IMR-90 (cell line): ENCODE measurements around the gene INTS3. TPM values are rescaled to one million over a fixed set of nuclear protein-coding genes. Genes with fewer than 3 reads are reported as not detected.

ENCODE experiments used
- ATAC-seq: fragments of 200-7000 bp; cut with Tn5 transposase; 2 replicates; pipeline ENCODE4 v1.9.1; 2020; ENCODE audit warnings: low read depth, mild to moderate bottlenecking, moderate library complexity
- BruUV-seq: library from RNA; stranded (reverse); fragments of 400-500 nt; replicated peaks from 2 replicates; lab custom pipeline; 2021; lab: Mats Ljungman, UMichigan
- CTCF ChIA-PET: fragments of 300-600 bp; formaldehyde crosslinking; extraction: SDS; loops from one replicate; lab custom pipeline; 2021; ENCODE audit warnings: antibody characterized with exemption; lab: Yijun Ruan, JAX
- POLR2A ChIA-PET: fragments of 300-600 bp; sonication (Branson Sonifier 250); formaldehyde crosslinking; loops from one replicate; lab custom pipeline; 2022; ENCODE audit warnings: antibody characterized with exemption; ENCODE audit not compliant: unreplicated experiment; lab: Charles Lee
- DNase-seq: peaks from one replicate; pipeline ENCODE4 v3.0.0; 2013
- H2AFZ ChIP-seq: replicated peaks from 2 replicates; pipeline ENCODE3; 2013; ENCODE audit warnings: low read length, mild to moderate bottlenecking; ENCODE audit not compliant: poor library complexity
- H2AK5ac ChIP-seq: 2 replicates; pipeline ENCODE4 v1.6.1; 2013; ENCODE audit warnings: low read depth, low read length, inconsistent platforms
- H2AK9ac ChIP-seq: replicated peaks from 2 replicates; pipeline ENCODE3; 2013; ENCODE audit warnings: mild to moderate bottlenecking, low read depth, low read length, moderate library complexity; ENCODE audit not compliant: poor library complexity
- H2BK120ac ChIP-seq: 2 replicates; pipeline ENCODE4 v1.6.1; 2013; ENCODE audit warnings: low read depth, low read length, inconsistent platforms
- H2BK15ac ChIP-seq: 3 replicates; pipeline ENCODE4 v1.6.1; 2013; ENCODE audit warnings: low read depth, low read length, inconsistent platforms
- H2BK20ac ChIP-seq: 2 replicates; pipeline ENCODE4 v1.6.1; 2013; ENCODE audit warnings: low read depth, mild to moderate bottlenecking, inconsistent platforms, low read length, moderate library complexity
- H2BK5ac ChIP-seq: 2 replicates; pipeline ENCODE4 v1.6.1; 2013; ENCODE audit warnings: mild to moderate bottlenecking, low read depth, low read length, inconsistent platforms; ENCODE audit not compliant: poor library complexity, severe bottlenecking
- H3K14ac ChIP-seq: replicated peaks from 2 replicates; pipeline ENCODE4 v1.6.1; 2013; ENCODE audit warnings: low read depth, low read length, inconsistent platforms
- H3K18ac ChIP-seq: 2 replicates; pipeline ENCODE4 v1.6.1; 2013; ENCODE audit warnings: low read depth, low read length, control low read depth
- H3K23ac ChIP-seq: 2 replicates; pipeline ENCODE4 v1.6.1; 2013; ENCODE audit warnings: low read depth, low read length, inconsistent platforms
- H3K27ac ChIP-seq: 2 replicates; pipeline ENCODE4 v1.5.1; 2013; ENCODE audit warnings: mild to moderate bottlenecking, control low read depth, low read length; ENCODE audit not compliant: insufficient read depth
- H3K27me3 ChIP-seq: 2 replicates; pipeline ENCODE4 v1.6.1; 2013; ENCODE audit warnings: low read length; ENCODE audit not compliant: control insufficient read depth, insufficient read depth
- H3K36me3 ChIP-seq: 2 replicates; pipeline ENCODE4 v1.6.1; 2013; ENCODE audit warnings: low read length, mixed read lengths; ENCODE audit not compliant: control insufficient read depth, insufficient read depth
- H3K4ac ChIP-seq: 2 replicates; pipeline ENCODE4 v1.6.1; 2013; ENCODE audit warnings: low read depth, low read length, inconsistent platforms
- H3K4me1 ChIP-seq: 2 replicates; pipeline ENCODE4 v1.6.1; 2013; ENCODE audit warnings: low read length, mixed read lengths; ENCODE audit not compliant: control insufficient read depth, insufficient read depth
- H3K4me2 ChIP-seq: 2 replicates; pipeline ENCODE4 v1.6.1; 2013; ENCODE audit warnings: low read depth, mild to moderate bottlenecking, control low read depth, low read length, moderate library complexity
- H3K4me3 ChIP-seq: 2 replicates; pipeline ENCODE4 v1.5.1; 2013; ENCODE audit warnings: low read depth, mild to moderate bottlenecking, control low read depth, low read length, moderate library complexity; ENCODE audit not compliant: insufficient read depth
- H3K56ac ChIP-seq: 2 replicates; pipeline ENCODE4 v1.6.1; 2013; ENCODE audit warnings: low read length, inconsistent platforms; ENCODE audit not compliant: insufficient read depth; ENCODE audit errors: extremely low read depth
- H3K79me1 ChIP-seq, 2 experiments: 2 replicates each; pipeline ENCODE4 v1.6.1; 2013; ENCODE audit warnings: low read length in 2 of 2, inconsistent platforms in 1 of 2, low read depth in 1 of 2
- H3K9ac ChIP-seq: 2 replicates; pipeline ENCODE4 v1.6.1; 2013; ENCODE audit warnings: low read depth, low read length, control low read depth
- H3K9me1 ChIP-seq: 2 replicates; pipeline ENCODE4 v1.6.1; 2013; ENCODE audit warnings: low read length, inconsistent platforms; ENCODE audit not compliant: insufficient read depth
- H3K9me3 ChIP-seq: 2 replicates; pipeline ENCODE4 v1.6.1; 2013; ENCODE audit warnings: low read length; ENCODE audit not compliant: control insufficient read depth, insufficient read depth
- H4K20me1 ChIP-seq: 2 replicates; pipeline ENCODE4 v1.6.1; 2013; ENCODE audit warnings: low read length, inconsistent platforms; ENCODE audit not compliant: insufficient read depth
- H4K5ac ChIP-seq: 2 replicates; pipeline ENCODE4 v1.6.1; 2013; ENCODE audit warnings: mild to moderate bottlenecking, low read depth, low read length, control low read depth
- H4K8ac ChIP-seq, 2 experiments: 2 replicates each; pipeline ENCODE4 v1.6.1; 2013; ENCODE audit warnings: low read depth in 2 of 2, low read length in 2 of 2, control low read depth in 1 of 2, inconsistent platforms in 1 of 2
- H4K91ac ChIP-seq: 2 replicates; pipeline ENCODE4 v1.6.1; 2013; ENCODE audit warnings: low read depth, low read length, inconsistent platforms; ENCODE audit not compliant: insufficient read depth
- CEBPB ChIP-seq: IDR thresholded peaks from 2 replicates; pipeline ENCODE4 v1.6.1; 2012; ENCODE audit warnings: low read depth, low read length, improper control_type of control experiment
- FOS ChIP-seq: fragments of 150-350 bp; IDR thresholded peaks from 2 replicates; pipeline ENCODE4 v1.6.1; 2016; ENCODE audit warnings: low read depth, low read length
- MXI1 ChIP-seq: IDR thresholded peaks from 2 replicates; pipeline ENCODE4 v1.6.1; 2012; ENCODE audit warnings: low read depth, mild to moderate bottlenecking, low read length, moderate library complexity, borderline replicate concordance
- NFE2L2 ChIP-seq: fragments of 150-350 bp; IDR thresholded peaks from 2 replicates; pipeline ENCODE4 v1.6.1; 2016; ENCODE audit warnings: low read depth, mild to moderate bottlenecking, low read length
- RAD21 ChIP-seq: IDR thresholded peaks from 2 replicates; pipeline ENCODE4 v1.6.1; 2012; ENCODE audit warnings: low read length, improper control_type of control experiment
- SMC3 ChIP-seq: fragments of 150-350 bp; IDR thresholded peaks from 2 replicates; pipeline ENCODE4 v1.6.1; 2016; ENCODE audit warnings: low read depth, mild to moderate bottlenecking, antibody characterized with exemption, low read length, moderate library complexity
- WGBS, 2 experiments: methylation state at CpG; one replicate each; pipeline versions ENCODE4 v1.1.5 to v1.1.7; 2013; ENCODE audit warnings: missing lambda C conversion rate in 2 of 2; ENCODE audit not compliant: insufficient read length in 1 of 2; ENCODE audit errors: extremely low coverage in 2 of 2; 5-methylcytosine and 5-hydroxymethylcytosine counted together
- dilution Hi-C: fragments of 300-500 bp; cut with HindIII; formaldehyde crosslinking; loops from one replicate; pipeline ENCODE4 v1.14.3; 2018; ENCODE audit warnings: low sequenced_read_pairs; ENCODE audit not compliant: unreplicated experiment
- in situ Hi-C: fragments of 300-500 bp; cut with MboI; formaldehyde crosslinking; loops from 3 replicates; pipeline ENCODE4 v1.14.3; 2019; ENCODE audit warnings: low sequenced_read_pairs, inconsistent platforms, mixed read lengths
- intact Hi-C: fragments of 100-400 bp; cut with micrococcal nuclease; formaldehyde crosslinking; loops from 2 replicates; pipeline ENCODE4 v1.10.0; 2022
- polyA plus RNA-seq, 3 experiments: library from polyadenylated mRNA; depleted of rRNA; stranded (reverse); fragments of >200 nt; gene quantifications; 2 replicates each; pipeline ENCODE4 v1.2.3, GENCODE V29; 2012; ENCODE audit warnings: low replicate concordance in 1 of 3
- total RNA-seq: library from RNA; depleted of rRNA; stranded (reverse); fragments of >200 nt; gene quantifications from 2 replicates; pipeline ENCODE4 v1.2.3, GENCODE V29; 2012

The INTS3 gene
- total and polyA plus RNA-seq, 2 of the 4 experiments (the other 2 are of a cell fraction), result 33.5 to 59.4 TPM

DNA sequence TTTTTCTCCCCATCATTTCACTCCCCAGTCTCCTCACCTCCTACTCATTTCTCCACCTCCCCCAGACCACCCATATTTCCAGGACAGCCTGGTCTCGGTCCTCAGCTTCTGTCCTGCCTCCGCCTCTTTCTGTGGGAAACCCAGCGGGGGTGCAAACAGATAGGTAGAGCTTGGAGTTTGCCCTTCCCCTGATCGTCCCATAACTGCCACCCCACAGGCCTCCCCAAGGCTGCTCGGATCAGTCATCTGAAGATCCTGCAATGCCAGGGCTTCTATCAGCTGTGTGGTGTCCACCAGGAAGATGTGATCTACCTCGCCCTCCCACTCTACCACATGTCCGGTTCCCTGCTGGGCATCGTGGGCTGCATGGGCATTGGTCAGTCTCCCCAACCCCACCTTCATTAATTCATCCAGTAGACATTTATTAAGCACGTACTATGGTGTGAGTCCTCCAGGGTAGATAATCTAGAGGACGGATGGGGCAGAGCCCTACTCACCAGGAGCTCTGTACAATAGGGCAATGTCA lies 49.1 kb downstream of the INTS3 start:
- peak overlapping the region; percentile 62 for H2AK9ac ChIP-seq

More for the DNA sequence above, 49.1 kb downstream of the INTS3 start:
- no peak overlapping the region for H4K8ac ChIP-seq
- no peak overlapping the region for H3K4me2 ChIP-seq
- no peaks in the 10 kb centered on the region for H4K20me1 ChIP-seq
- H2BK15ac ChIP-seq, result no peak overlapping the region
- no peaks in the 10 kb centered on the region for H3K9me3 ChIP-seq
- TF ChIP-seq FOS, result no peak
- TF ChIP-seq RAD21, result no peak
- no peak for TF ChIP-seq MXI1
- TF ChIP-seq NFE2L2, result no peak
- no peak for TF ChIP-seq CEBPB
- no peak for TF ChIP-seq SMC3
- intact Hi-C loops, result no loop called here
- H3K4me3 ChIP-seq, result no peak overlapping the region
- H4K5ac ChIP-seq, result no peak overlapping the region
- peaks cover 4% of the 10 kb centered on the region; the same call in 1 of the 2 replicates for H3K4me1 ChIP-seq
- no peaks in the 10 kb centered on the region; the same call in 1 of the 2 replicates for H3K9me1 ChIP-seq
- ChIA-PET POLR2A (no interaction called here), CTCF (interaction anchor here (0.5 kb wide), 1 partner anchor 67 kb away, joined by 3 read pairs; no protein-coding TSS in a partner anchor)
- no TSS peak for BruUV-seq
- H3K23ac ChIP-seq, result no peak overlapping the region
- H3K56ac ChIP-seq, result no peak overlapping the region
- peaks cover 0 to 8% of the 10 kb centered on the region in 2 experiments; a peak in 1 of 4 replicates for H3K79me1 ChIP-seq
- H2BK5ac ChIP-seq, result no peak overlapping the region
- no peaks in the 10 kb centered on the region for H3K27me3 ChIP-seq
- in situ Hi-C loops, result no loop called here
- no peak overlapping the region for H2AFZ ChIP-seq
- H3K9ac ChIP-seq, result no peak overlapping the region
- WGBS, 2 experiments, result 91% methylated on average over 4 of the region's 10 CpGs; no CpG with 5 or more reads in 1 of the 2 experiments
- H3K18ac ChIP-seq, result no peak overlapping the region
- dilution Hi-C loops, result no loop called here
- H3K4ac ChIP-seq, result no peak overlapping the region
- no peak overlapping the region for H3K14ac ChIP-seq
- DNase-seq (no peak), ATAC-seq (no peak)
- no peak overlapping the region for H2BK120ac ChIP-seq
- H3K36me3 ChIP-seq, result peaks cover 21% of the 10 kb centered on the region
- H2AK5ac ChIP-seq, result no peak overlapping the region
- no peak overlapping the region for H2BK20ac ChIP-seq
- no peak overlapping the region for H3K27ac ChIP-seq
- no peak overlapping the region for H4K91ac ChIP-seq
